Measurements from ENCODE around the gene MZB1. TPM values are rescaled to one million over a fixed set of nuclear protein-coding genes. Genes with fewer than 3 reads are reported as not detected.

MZB1 gene
- total RNA-seq, 1 donor from 2014 or later, result 0.24 TPM

GRCh38 chr5:139376364-139376763 is 13.3 kb downstream of the MZB1 start:
- Mint-ChIP-seq H3K4me1 (ENCODE audit: low read depth) (no peaks in the 10 kb centered on the region), H3K36me3 (ENCODE audit: insufficient read depth) (peaks cover 5% of the 10 kb centered on the region), H3K9me3 (ENCODE audit: low read depth) (no peaks in the 10 kb centered on the region), H3K27ac (no peak overlapping the region), H3K4me3 (ENCODE audit: low read depth) (no peak overlapping the region), H3K27me3 (no peaks in the 10 kb centered on the region)
- DNase-seq (ENCODE audit: low spot score, unreplicated experiment), result no peak
- TF ChIP-seq, protein P1, sequence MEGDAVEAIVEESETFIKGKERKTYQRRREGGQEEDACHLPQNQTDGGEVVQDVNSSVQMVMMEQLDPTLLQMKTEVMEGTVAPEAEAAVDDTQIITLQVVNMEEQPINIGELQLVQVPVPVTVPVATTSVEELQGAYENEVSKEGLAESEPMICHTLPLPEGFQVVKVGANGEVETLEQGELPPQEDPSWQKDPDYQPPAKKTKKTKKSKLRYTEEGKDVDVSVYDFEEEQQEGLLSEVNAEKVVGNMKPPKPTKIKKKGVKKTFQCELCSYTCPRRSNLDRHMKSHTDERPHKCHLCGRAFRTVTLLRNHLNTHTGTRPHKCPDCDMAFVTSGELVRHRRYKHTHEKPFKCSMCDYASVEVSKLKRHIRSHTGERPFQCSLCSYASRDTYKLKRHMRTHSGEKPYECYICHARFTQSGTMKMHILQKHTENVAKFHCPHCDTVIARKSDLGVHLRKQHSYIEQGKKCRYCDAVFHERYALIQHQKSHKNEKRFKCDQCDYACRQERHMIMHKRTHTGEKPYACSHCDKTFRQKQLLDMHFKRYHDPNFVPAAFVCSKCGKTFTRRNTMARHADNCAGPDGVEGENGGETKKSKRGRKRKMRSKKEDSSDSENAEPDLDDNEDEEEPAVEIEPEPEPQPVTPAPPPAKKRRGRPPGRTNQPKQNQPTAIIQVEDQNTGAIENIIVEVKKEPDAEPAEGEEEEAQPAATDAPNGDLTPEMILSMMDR (IDR thresholded peaks at IDR 0.05; ENCODE audit: unreplicated experiment), result no peak

- Mint-ChIP-seq H3K27me3 (no peaks in the 10 kb centered on the region), H3K9me3 (ENCODE audit: low read depth) (no peaks in the 10 kb centered on the region), H3K36me3 (ENCODE audit: insufficient read depth) (peaks cover 7% of the 10 kb centered on the region), H3K4me3 (ENCODE audit: low read depth) (no peak overlapping the region), H3K27ac (no peak overlapping the region), H3K4me1 (ENCODE audit: low read depth) (no peaks in the 10 kb centered on the region)
- TF ChIP-seq, protein P1 (IDR thresholded peaks at IDR 0.05; ENCODE audit: unreplicated experiment), result no peak
- no peak for DNase-seq (ENCODE audit: low spot score, unreplicated experiment)
Observed at GRCh38 chr5:139374909-139375308, 14.8 kb downstream of the MZB1 start.

- peak overlapping the region; percentile 63 for H3K27ac Mint-ChIP-seq
- TF ChIP-seq, protein P1 (IDR thresholded peaks at IDR 0.05; ENCODE audit: unreplicated experiment), result no peak
- no peak for DNase-seq (ENCODE audit: low spot score, unreplicated experiment)
- no peak overlapping the region for H3K4me3 Mint-ChIP-seq (ENCODE audit: low read depth)
- no peaks in the 10 kb centered on the region for H3K4me1 Mint-ChIP-seq (ENCODE audit: low read depth)
- no peaks in the 10 kb centered on the region for H3K9me3 Mint-ChIP-seq (ENCODE audit: low read depth)
- peaks cover 8% of the 10 kb centered on the region for H3K36me3 Mint-ChIP-seq (ENCODE audit: insufficient read depth)
- H3K27me3 Mint-ChIP-seq, result no peaks in the 10 kb centered on the region
Observed at GRCh38 chr5:139371482-139372435, 18.0 kb downstream of the MZB1 start.

DNA sequence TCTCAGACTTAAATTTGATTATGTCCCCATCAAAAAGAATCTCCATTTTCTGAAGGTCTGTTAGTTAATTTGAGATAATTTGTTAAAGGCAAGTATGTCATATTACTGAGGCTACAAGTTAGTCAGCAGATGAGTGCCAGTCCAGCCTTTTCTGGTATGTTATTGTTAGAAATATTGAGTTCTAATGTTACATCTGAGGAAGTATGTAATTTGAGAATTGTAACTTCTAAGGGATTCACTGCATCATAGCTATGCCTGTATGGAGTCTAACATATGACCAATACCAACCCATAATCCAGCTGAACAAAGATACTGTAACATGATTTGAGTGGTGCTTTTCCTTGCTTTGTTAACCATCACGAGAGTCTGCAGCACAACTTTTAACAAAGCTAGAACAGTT is 20.5 kb downstream of the MZB1 start:
- peaks cover 18% of the 10 kb centered on the region for H3K36me3 Mint-ChIP-seq (ENCODE audit: insufficient read depth)
- no peaks in the 10 kb centered on the region for H3K4me1 Mint-ChIP-seq (ENCODE audit: low read depth)
- H3K9me3 Mint-ChIP-seq (ENCODE audit: low read depth), result no peaks in the 10 kb centered on the region
- no peaks in the 10 kb centered on the region for H3K27me3 Mint-ChIP-seq
- DNase-seq (ENCODE audit: low spot score, unreplicated experiment), result no peak
- H3K27ac Mint-ChIP-seq, result no peak overlapping the region
- TF ChIP-seq, protein P1 (IDR thresholded peaks at IDR 0.05; ENCODE audit: unreplicated experiment), result no peak
- no peak overlapping the region for H3K4me3 Mint-ChIP-seq (ENCODE audit: low read depth)

- peaks cover 23% of the 10 kb centered on the region for H3K36me3 Mint-ChIP-seq (ENCODE audit: insufficient read depth)
- no peak overlapping the region for H3K4me3 Mint-ChIP-seq (ENCODE audit: low read depth)
Observed at GRCh38 chr5:139368613-139369012, 21.1 kb downstream of the MZB1 start.

More at GRCh38 chr5:139368613-139369012, 21.1 kb downstream of the MZB1 start:
- Mint-ChIP-seq H3K27ac (no peak overlapping the region), H3K9me3 (ENCODE audit: low read depth) (no peaks in the 10 kb centered on the region), H3K4me1 (ENCODE audit: low read depth) (no peaks in the 10 kb centered on the region), H3K27me3 (no peaks in the 10 kb centered on the region)
- TF ChIP-seq, protein P1 (IDR thresholded peaks at IDR 0.05; ENCODE audit: unreplicated experiment), result no peak
- no peak for DNase-seq (ENCODE audit: low spot score, unreplicated experiment)

All from progenitor cell of endocrine pancreas (in vitro differentiated cells).